ENCODE results near the gene ADGRG6. TPM values are rescaled to one million over a fixed set of nuclear protein-coding genes. Genes with fewer than 3 reads are reported as not detected.
"Not testable (repeated sequence)": the region's sequence is repeated elsewhere in the genome, so short reads cannot be mapped to it uniquely, and the experiment has no call there.

The ADGRG6 gene
- total RNA-seq, 2 donors from 2014 or later, result 0.18 to 0.25 TPM

DNA sequence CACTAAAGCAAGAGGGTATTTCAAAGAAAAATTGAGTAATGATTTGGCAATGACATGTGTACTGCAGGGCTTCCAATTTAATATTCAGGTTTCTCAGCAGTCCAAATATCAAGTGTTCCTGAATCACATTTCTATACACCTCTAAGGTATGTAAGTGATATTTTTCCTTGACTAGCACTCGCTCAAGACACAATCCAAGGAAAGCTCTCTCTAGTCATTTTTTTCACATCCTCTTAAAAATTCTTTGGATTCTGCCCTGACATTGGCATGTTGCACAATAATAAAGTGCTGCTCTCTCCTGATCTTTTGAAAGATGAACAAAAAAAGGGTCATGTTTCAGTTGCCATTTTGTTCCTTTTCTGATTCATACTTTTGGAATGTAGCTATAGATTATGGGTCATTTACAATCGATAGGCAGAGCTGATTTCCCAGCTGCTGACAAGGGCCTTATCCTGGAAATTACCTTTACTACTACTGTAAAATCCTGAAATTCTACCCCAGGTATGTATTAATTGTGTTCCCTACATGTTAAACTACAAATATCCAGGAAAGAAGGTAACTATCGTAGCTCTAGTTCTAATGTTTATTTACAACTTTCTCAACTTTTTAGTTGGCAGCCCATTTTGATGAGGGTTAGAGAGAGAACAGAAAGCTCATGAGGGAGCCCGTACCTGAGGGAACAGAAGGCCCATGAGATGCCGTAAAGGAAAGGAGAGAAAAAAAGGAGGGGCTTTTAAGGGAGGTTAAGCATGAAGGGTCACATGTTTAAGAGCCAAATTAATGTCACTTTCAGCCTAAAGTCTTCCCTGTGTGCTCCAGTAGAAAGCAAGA is 22.2 kb upstream of the ADGRG6 start:
- ATAC-seq (no peak), DNase-seq (no peak)
- H3K4me1 Mint-ChIP-seq, result no peaks in the 10 kb centered on the region
- H3K27me3 Mint-ChIP-seq, result peaks cover 19% of the 10 kb centered on the region
- no peaks in the 10 kb centered on the region for H3K36me3 Mint-ChIP-seq (ENCODE audit: low read depth)
- H3K4me3 Mint-ChIP-seq, result no peak overlapping the region
- H3K27ac Mint-ChIP-seq, result no peak overlapping the region
- no peaks in the 10 kb centered on the region for H3K9me3 ChIP-seq (ENCODE audit: control insufficient read depth, low read length, poor library complexity, severe bottlenecking)

DNA sequence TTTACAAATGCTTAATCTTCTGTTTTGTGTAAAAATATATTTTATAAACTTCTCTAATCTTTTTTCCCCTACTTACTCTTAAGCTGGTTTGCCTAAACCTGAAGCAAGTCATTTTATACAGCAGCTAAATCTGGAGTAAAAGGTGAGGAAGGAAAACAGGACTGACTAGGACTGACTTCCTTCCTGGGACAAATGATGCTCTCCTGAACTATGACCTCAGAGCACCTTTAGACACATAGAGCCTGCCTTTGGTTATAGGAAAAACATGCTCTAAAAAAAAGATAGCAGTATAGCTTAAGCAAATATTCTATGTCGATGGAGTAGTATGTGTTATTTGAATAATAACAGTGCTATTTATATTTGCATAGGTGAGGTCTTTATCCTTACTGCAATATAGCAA is 21.5 kb upstream of the ADGRG6 start:
- H3K27me3 Mint-ChIP-seq, result peaks cover 12% of the 10 kb centered on the region
- H3K4me3 Mint-ChIP-seq, result no peak overlapping the region

DNA sequence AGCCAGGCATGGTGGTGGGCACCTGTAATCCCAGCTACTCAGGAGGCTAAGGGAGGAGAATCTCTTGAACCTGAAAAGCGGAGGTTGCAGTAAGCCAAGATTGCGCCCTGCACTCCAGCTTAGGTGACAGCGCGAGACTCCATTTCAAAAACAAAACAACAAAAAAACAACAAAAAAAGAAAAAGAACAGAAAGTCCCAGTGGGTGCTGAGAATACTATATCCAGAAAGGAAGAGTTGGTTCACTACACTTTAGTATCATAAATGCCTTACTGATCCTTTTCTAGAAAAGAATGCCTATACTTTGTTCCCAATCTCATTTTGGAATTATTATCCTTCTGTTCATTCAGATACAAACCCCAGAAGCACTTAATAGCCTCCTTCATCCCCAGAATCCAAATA is 20.9 kb upstream of the ADGRG6 start:
- H3K27ac Mint-ChIP-seq, result no peak overlapping the region

More for the DNA sequence above, 21.5 kb upstream of the ADGRG6 start:
- Mint-ChIP-seq H3K27ac (no peak overlapping the region), H3K4me1 (no peaks in the 10 kb centered on the region), H3K36me3 (ENCODE audit: low read depth) (no peaks in the 10 kb centered on the region)
- DNase-seq, result no peak
- ATAC-seq, result no peak
- H3K9me3 ChIP-seq (ENCODE audit: control insufficient read depth, low read length, poor library complexity, severe bottlenecking), result no peaks in the 10 kb centered on the region

GRCh38 chr6:142283138-142283537 is 18.7 kb upstream of the ADGRG6 start:
- ATAC-seq; DNase-seq; H3K27ac Mint-ChIP-seq; H3K4me1 Mint-ChIP-seq; H3K27me3 Mint-ChIP-seq; H3K4me3 Mint-ChIP-seq; H3K9me3 ChIP-seq (ENCODE audit: control insufficient read depth, low read length, poor library complexity, severe bottlenecking); H3K36me3 Mint-ChIP-seq (ENCODE audit: low read depth): not testable (repeated sequence)

More for the DNA sequence above, 20.9 kb upstream of the ADGRG6 start:
- DNase-seq, result no peak
- ATAC-seq, result no peak
- no peaks in the 10 kb centered on the region for H3K4me1 Mint-ChIP-seq
- no peaks in the 10 kb centered on the region for H3K36me3 Mint-ChIP-seq (ENCODE audit: low read depth)
- peaks cover 5% of the 10 kb centered on the region for H3K27me3 Mint-ChIP-seq
- H3K9me3 ChIP-seq (ENCODE audit: control insufficient read depth, low read length, poor library complexity, severe bottlenecking), result no peaks in the 10 kb centered on the region
- H3K4me3 Mint-ChIP-seq, result no peak overlapping the region

DNA sequence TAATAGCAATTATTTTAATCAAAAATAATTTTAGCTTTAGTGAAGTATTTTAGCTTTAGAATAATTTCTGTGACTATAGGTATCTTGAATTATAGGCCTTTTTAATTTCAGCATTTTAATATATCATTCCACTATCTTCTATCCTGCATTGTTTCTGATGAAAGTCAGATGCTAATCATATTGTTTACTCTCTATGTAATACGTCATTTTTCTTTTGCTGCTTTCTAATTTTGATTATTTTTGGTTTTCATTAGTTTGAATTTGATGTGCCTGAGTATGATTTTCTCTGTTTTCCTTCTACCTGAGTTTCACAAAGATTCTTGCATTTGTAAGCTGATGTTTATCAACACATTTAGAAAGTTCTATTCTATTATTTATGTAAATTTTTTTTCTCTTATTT is 17.4 kb upstream of the ADGRG6 start:
- H3K4me3 Mint-ChIP-seq, result no peak overlapping the region
- H3K4me1 Mint-ChIP-seq, result no peaks in the 10 kb centered on the region
- H3K36me3 Mint-ChIP-seq (ENCODE audit: low read depth), result no peaks in the 10 kb centered on the region
- no peak overlapping the region for H3K27ac Mint-ChIP-seq
- no peaks in the 10 kb centered on the region for H3K9me3 ChIP-seq (ENCODE audit: control insufficient read depth, low read length, poor library complexity, severe bottlenecking)
- DNase-seq (no peak), ATAC-seq (no peak)
- H3K27me3 Mint-ChIP-seq, result no peaks in the 10 kb centered on the region

DNA sequence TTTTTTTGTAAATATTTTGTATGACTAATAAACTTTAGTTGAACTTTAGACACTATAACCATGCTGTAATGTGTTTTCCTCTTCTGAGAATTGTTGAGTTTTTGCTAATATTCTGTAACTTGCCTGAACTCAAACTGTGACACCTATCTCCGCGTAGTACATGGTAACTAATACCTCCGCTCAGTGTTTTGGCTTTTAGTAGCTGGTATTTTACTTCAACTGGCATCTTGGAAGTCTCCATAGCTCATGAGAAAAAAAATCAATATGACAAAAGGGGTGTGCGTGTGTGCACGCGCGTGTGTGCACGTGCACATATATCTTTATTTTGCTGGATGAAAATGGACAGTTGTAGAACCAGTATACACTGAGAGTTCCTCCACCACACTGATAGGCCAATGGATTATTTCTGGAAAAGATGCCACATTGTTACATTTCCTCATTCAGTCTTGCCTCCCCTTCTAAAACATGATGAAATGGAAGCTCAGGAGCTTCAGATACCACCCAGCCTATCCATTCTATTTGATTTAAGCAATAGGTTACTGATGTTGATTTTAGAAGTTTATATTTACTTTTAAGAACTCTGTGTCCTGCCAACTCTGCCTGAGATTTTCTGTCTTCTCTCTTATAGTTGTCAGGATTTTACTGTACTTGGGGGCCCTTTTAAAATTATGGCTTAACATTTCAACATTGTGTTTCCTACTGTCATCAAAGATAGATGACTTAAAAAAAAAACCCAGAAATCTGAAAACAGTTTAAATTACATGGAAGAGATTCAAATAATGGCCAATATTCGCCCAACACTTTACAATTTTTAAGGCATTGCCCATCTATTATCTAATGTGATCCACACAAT is 16.3 kb upstream of the ADGRG6 start:
- Mint-ChIP-seq H3K36me3 (ENCODE audit: low read depth) (no peaks in the 10 kb centered on the region), H3K4me1 (no peaks in the 10 kb centered on the region), H3K27me3 (no peaks in the 10 kb centered on the region), H3K4me3 (no peak overlapping the region), H3K27ac (no peak overlapping the region)
- ATAC-seq (no peak), DNase-seq (no peak)
- no peaks in the 10 kb centered on the region for H3K9me3 ChIP-seq (ENCODE audit: control insufficient read depth, low read length, poor library complexity, severe bottlenecking)

- H3K9me3 ChIP-seq (ENCODE audit: control insufficient read depth, low read length, poor library complexity, severe bottlenecking), result no peaks in the 10 kb centered on the region
- ATAC-seq (no peak), DNase-seq (no peak)
- H3K4me1 Mint-ChIP-seq, result no peaks in the 10 kb centered on the region
- H3K27me3 Mint-ChIP-seq, result no peaks in the 10 kb centered on the region
- no peaks in the 10 kb centered on the region for H3K36me3 Mint-ChIP-seq (ENCODE audit: low read depth)
- no peak overlapping the region for H3K4me3 Mint-ChIP-seq
- no peak overlapping the region for H3K27ac Mint-ChIP-seq
Measured at GRCh38 chr6:142286088-142286409, 15.8 kb upstream of the ADGRG6 start.

GRCh38 chr6:142289687-142290086 is 12.1 kb upstream of the ADGRG6 start:
- ATAC-seq (no peak), DNase-seq (no peak)
- peaks cover 16% of the 10 kb centered on the region for H3K27me3 Mint-ChIP-seq
- no peak overlapping the region for H3K27ac Mint-ChIP-seq
- no peak overlapping the region for H3K4me3 Mint-ChIP-seq
- H3K9me3 ChIP-seq (ENCODE audit: control insufficient read depth, low read length, poor library complexity, severe bottlenecking), result no peaks in the 10 kb centered on the region
- no peaks in the 10 kb centered on the region for H3K36me3 Mint-ChIP-seq (ENCODE audit: low read depth)
- no peaks in the 10 kb centered on the region for H3K4me1 Mint-ChIP-seq

DNA sequence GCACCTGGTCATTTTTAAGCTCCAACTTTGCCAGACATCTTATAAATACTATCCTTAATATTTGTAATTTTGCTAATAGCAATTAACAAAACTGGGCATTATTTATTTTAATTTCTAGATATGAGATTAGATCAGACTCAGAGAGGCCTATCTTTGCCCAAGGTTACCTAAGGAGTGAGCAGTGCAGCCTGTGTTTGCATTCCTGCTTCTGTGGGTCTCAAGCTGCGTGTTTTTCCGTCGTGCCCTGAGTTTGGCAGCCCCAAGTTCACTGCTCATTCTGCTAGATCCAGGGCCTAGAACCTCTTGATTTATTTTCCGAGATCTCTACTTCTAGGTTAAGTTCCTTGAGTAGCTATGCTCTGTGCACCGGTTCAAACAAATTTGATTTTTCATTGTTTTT is 11.0 kb upstream of the ADGRG6 start:
- DNase-seq, result no peak
- no peaks in the 10 kb centered on the region for H3K4me1 Mint-ChIP-seq
- H3K9me3 ChIP-seq (ENCODE audit: control insufficient read depth, low read length, poor library complexity, severe bottlenecking), result no peaks in the 10 kb centered on the region
- H3K4me3 Mint-ChIP-seq, result no peak overlapping the region
- peaks cover 21% of the 10 kb centered on the region for H3K27me3 Mint-ChIP-seq
- no peak for ATAC-seq
- no peak overlapping the region for H3K27ac Mint-ChIP-seq
- H3K36me3 Mint-ChIP-seq (ENCODE audit: low read depth), result no peaks in the 10 kb centered on the region

- H3K27ac Mint-ChIP-seq, result no peak overlapping the region
- ATAC-seq, result no peak
Measured at GRCh38 chr6:142291512-142291911, 10.3 kb upstream of the ADGRG6 start.

GRCh38 chr6:142292166-142292924 is 9.5 kb upstream of the ADGRG6 start:
- no peaks in the 10 kb centered on the region for H3K36me3 Mint-ChIP-seq (ENCODE audit: low read depth)
- H3K4me3 Mint-ChIP-seq, result no peak overlapping the region
- no peak for ATAC-seq
- peaks cover 21% of the 10 kb centered on the region for H3K27me3 Mint-ChIP-seq
- DNase-seq, result no peak
- H3K27ac Mint-ChIP-seq, result no peak overlapping the region
- no peaks in the 10 kb centered on the region for H3K4me1 Mint-ChIP-seq
- H3K9me3 ChIP-seq (ENCODE audit: control insufficient read depth, low read length, poor library complexity, severe bottlenecking), result no peaks in the 10 kb centered on the region

More at GRCh38 chr6:142291512-142291911, 10.3 kb upstream of the ADGRG6 start:
- Mint-ChIP-seq H3K27me3 (peaks cover 21% of the 10 kb centered on the region), H3K36me3 (ENCODE audit: low read depth) (no peaks in the 10 kb centered on the region), H3K4me3 (no peak overlapping the region), H3K4me1 (no peaks in the 10 kb centered on the region)
- no peaks in the 10 kb centered on the region for H3K9me3 ChIP-seq (ENCODE audit: control insufficient read depth, low read length, poor library complexity, severe bottlenecking)
- no peak for DNase-seq

GRCh38 chr6:142293121-142293520 is 8.7 kb upstream of the ADGRG6 start:
- H3K4me1 Mint-ChIP-seq, result no peaks in the 10 kb centered on the region
- H3K27me3 Mint-ChIP-seq, result peaks cover 25% of the 10 kb centered on the region
- H3K4me3 Mint-ChIP-seq, result no peak overlapping the region
- H3K36me3 Mint-ChIP-seq (ENCODE audit: low read depth), result no peaks in the 10 kb centered on the region
- no peaks in the 10 kb centered on the region for H3K9me3 ChIP-seq (ENCODE audit: control insufficient read depth, low read length, poor library complexity, severe bottlenecking)
- H3K27ac Mint-ChIP-seq, result no peak overlapping the region
- DNase-seq (no peak), ATAC-seq (no peak)

DNA sequence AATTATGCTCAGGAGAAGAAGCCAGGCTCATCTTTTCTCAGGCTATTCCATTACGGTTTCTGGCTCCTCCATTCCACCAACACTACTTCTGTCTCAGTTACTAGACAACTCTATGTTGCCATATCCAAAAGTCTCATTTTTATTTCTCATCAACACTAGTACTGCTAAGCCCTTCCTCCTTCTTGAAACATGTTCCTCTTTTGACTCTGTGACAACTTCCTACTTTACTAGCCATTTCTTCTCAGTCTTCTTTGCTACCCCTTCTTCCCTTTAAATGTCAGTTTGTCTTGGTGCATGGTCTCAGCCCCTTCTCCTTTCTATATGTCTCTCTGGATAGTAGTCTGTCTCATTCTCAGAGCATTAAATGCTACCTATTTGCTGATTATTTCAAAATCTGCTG is 7.1 kb upstream of the ADGRG6 start:
- Mint-ChIP-seq H3K4me3 (no peak overlapping the region), H3K27me3 (peaks cover 26% of the 10 kb centered on the region), H3K4me1 (no peaks in the 10 kb centered on the region), H3K27ac (no peak overlapping the region), H3K36me3 (ENCODE audit: low read depth) (no peaks in the 10 kb centered on the region)
- no peaks in the 10 kb centered on the region for H3K9me3 ChIP-seq (ENCODE audit: control insufficient read depth, low read length, poor library complexity, severe bottlenecking)
- ATAC-seq (no peak), DNase-seq (no peak)
